Breast epithelium (tissue), 3 donors: ENCODE results near the gene RPL36AL.

ENCODE experiments used
- CTCF ChIP-seq, 3 donors: fragments of 450-650 bp; IDR thresholded peaks; one replicate each; pipeline ENCODE4 v1.5.1; 2016 to 2017; ENCODE audit warnings: antibody characterized with exemption in 3 of 3, mild to moderate bottlenecking in 3 of 3, moderate library complexity in 3 of 3
- POLR2A ChIP-seq: fragments of 450-650 bp; IDR thresholded peaks from one replicate; pipeline ENCODE4 v1.6.1; 2016; ENCODE audit warnings: antibody characterized with exemption, mild to moderate bottlenecking, moderate library complexity

DNA sequence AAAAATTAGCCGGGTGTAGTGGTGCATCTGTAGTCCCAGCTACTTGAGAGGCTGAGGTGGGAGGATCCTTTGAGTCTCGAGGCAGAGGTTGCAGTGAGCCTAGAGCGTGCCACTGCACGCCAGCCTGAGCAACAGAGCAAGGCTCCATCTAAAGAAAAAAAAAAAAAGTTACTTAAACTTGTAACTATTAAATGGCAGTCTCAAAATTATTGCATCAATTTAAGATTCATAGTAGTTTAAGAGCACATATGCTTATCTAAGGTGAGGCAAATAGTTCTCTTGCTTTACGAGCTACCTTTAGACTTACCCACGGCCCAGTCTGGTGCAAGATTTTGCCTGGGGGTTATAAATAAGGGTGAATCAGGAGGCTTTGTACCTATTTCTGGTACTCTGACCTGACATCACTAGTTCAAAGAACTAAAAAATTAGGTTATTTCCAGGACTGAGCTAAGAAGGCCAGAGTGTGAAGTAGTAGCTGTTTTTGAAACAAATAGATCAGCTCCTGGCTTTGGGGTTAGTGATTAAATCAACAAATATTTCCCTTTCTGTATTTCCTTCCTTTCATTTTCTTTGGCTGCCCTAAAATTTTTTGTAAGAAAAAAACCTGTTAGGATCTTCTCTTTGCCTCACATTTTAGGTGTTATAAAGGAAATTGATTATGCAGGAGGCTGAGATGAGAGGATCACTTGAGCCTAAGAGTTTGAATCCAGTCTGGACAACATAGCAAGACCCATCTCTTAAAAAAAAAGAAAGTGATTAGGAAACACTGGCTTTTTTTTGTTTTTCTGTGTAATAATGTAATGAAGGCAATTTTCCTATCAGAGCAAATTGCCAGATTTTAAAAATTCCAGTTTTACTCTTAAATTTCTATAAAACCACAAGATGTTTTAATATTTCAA is 3.8 kb upstream of the RPL36AL start:
- no peak for TF ChIP-seq POLR2A
- TF ChIP-seq CTCF (IDR thresholded peaks at IDR 0.05) = no peak
